ENCODE results near the gene RAB40C.

RAB40C gene

GRCh38 chr16:644556-644955, 54.7 kb downstream of the RAB40C start:
- in situ Hi-C loops (cut with MboI; ENCODE audit: low sequenced_read_pairs), result no loop called here

GRCh38 chr16:645852-646678, 56.2 kb downstream of the RAB40C start:
- in situ Hi-C loops (cut with MboI; ENCODE audit: low sequenced_read_pairs), result no loop called here

GRCh38 chr16:646679-647172, 56.9 kb downstream of the RAB40C start:
- in situ Hi-C loops (cut with MboI; ENCODE audit: low sequenced_read_pairs), result no loop called here

GRCh38 chr16:647173-647902, 57.5 kb downstream of the RAB40C start:
- in situ Hi-C loops (cut with MboI; ENCODE audit: low sequenced_read_pairs), result no loop called here

- in situ Hi-C loops (cut with MboI; ENCODE audit: low sequenced_read_pairs), result no loop called here
These were observed 58.4 kb downstream of the RAB40C start for GRCh38 chr16:648071-648780.

- in situ Hi-C loops (cut with MboI; ENCODE audit: low sequenced_read_pairs), result no loop called here
These were observed 59.1 kb downstream of the RAB40C start, which contains the start of gene WDR90 for GRCh38 chr16:648781-649589. Gene WDR90 (plus strand): TSS chr16:649365. CDS start chr16:649417, 52 bp downstream.

GRCh38 chr16:649631-650030, 59.8 kb downstream of the RAB40C start:
- in situ Hi-C loops (cut with MboI; ENCODE audit: low sequenced_read_pairs), result no loop called here

- in situ Hi-C loops (cut with MboI; ENCODE audit: low sequenced_read_pairs), result no loop called here
These were observed 62.0 kb downstream of the RAB40C start for GRCh38 chr16:651844-652243.

GRCh38 chr16:652454-653305, 62.8 kb downstream of the RAB40C start:
- in situ Hi-C loops (cut with MboI; ENCODE audit: low sequenced_read_pairs), result no loop called here

- in situ Hi-C loops (cut with MboI; ENCODE audit: low sequenced_read_pairs), result no loop called here
These were observed 64.2 kb downstream of the RAB40C start for GRCh38 chr16:654034-654433.

GRCh38 chr16:657487-657886, 67.6 kb downstream of the RAB40C start:
- in situ Hi-C loops (cut with MboI; ENCODE audit: low sequenced_read_pairs), result no loop called here

GRCh38 chr16:658679-659571, 69.1 kb downstream of the RAB40C start:
- in situ Hi-C loops (cut with MboI; ENCODE audit: low sequenced_read_pairs), result no loop called here

- in situ Hi-C loops (cut with MboI; ENCODE audit: low sequenced_read_pairs), result no loop called here
These were observed 69.8 kb downstream of the RAB40C start for GRCh38 chr16:659618-660017.

GRCh38 chr16:660132-660458, 70.2 kb downstream of the RAB40C start:
- in situ Hi-C loops (cut with MboI; ENCODE audit: low sequenced_read_pairs), result no loop called here

GRCh38 chr16:660459-661183, 70.8 kb downstream of the RAB40C start:
- in situ Hi-C loops (cut with MboI; ENCODE audit: low sequenced_read_pairs), result no loop called here

- in situ Hi-C loops (cut with MboI; ENCODE audit: low sequenced_read_pairs), result no loop called here
These were observed 71.4 kb downstream of the RAB40C start for GRCh38 chr16:661184-661821.

GRCh38 chr16:662095-662494, 72.2 kb downstream of the RAB40C start:
- in situ Hi-C loops (cut with MboI; ENCODE audit: low sequenced_read_pairs), result no loop called here

- in situ Hi-C loops (cut with MboI; ENCODE audit: low sequenced_read_pairs), result no loop called here
These were observed 72.7 kb downstream of the RAB40C start for GRCh38 chr16:662597-662996.
